GM19438 (cell line): ENCODE results near the gene TFCP2.
A peak's percentile ranks its signal among the peaks of the same experiment; 100 is the strongest.

ENCODE experiments used
- ATAC-seq: cut with Tn5 transposase; IDR thresholded peaks from one replicate; pipeline ENCODE4 v1.9.1; 2021; ENCODE audit warnings: low read depth; ENCODE audit not compliant: unreplicated experiment

Gene TFCP2

GRCh38 chr12:51198568-51199365 is 25.8 kb upstream of the TFCP2 start:
- no peak for ATAC-seq

DNA sequence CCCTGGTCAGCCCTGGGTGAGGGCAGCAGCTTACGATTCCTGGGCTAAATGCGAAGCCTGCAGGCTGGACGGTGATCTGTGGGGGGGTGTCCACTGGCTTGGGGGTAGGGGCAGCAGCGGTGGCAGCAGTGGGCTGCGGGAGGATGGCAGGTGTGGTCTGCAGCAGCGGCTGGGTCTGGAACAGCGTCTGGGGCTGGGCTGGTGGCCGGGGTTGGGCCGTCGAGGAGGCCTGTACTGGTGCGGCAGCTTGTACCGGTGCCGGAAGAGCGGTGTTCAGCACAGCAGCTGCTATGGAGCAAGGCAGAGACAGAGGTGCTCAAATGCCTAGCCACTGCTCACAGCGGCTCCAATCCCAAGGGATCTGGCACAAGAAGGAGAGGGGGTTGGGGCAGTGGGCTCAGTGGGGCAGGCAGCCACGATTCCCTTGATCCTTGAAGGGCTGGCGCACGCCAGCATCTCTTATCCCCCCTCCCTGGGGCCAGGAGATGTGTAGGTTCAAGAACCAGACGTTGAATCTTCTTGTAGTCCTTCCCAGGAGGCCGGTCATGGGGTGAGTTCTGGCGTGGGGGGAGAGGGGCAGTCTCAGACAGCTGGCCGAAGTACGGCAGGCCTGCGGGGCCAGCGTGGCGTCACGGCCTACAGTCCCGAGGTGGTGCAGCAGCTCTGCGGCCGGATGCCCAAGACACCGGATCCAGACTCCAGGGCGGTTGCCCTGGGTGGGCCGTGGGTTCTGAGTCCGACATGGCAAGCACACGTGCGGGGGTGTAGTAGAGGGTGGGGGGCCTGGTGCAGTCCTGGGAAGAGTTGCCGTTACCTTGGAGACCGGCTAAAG is 25.0 kb upstream of the TFCP2 start:
- no peak for ATAC-seq

- no peak for ATAC-seq
These were observed 23.6 kb upstream of the TFCP2 start for GRCh38 chr12:51196547-51196946.

- ATAC-seq: no peak
These were observed 22.9 kb upstream of the TFCP2 start for GRCh38 chr12:51195841-51196240.

DNA sequence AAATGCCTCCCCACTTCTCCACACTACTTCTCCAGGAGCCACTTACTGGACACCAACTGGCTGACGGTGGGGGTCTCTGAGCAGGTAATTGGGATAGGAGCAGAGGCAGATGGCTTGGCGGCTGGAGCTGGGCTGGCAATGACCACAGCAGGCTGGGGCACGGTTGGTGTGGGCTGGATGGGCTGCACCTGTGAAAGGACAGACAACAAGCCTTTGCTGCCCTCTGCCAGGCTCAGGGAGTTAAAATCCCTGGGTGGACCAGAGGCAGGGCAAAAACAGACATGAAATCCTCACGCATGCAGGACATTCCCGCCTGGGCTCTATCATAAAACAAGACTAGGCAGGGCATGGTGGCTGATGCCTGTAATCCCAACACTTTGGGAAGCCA is 19.3 kb upstream of the TFCP2 start:
- no peak for ATAC-seq

DNA sequence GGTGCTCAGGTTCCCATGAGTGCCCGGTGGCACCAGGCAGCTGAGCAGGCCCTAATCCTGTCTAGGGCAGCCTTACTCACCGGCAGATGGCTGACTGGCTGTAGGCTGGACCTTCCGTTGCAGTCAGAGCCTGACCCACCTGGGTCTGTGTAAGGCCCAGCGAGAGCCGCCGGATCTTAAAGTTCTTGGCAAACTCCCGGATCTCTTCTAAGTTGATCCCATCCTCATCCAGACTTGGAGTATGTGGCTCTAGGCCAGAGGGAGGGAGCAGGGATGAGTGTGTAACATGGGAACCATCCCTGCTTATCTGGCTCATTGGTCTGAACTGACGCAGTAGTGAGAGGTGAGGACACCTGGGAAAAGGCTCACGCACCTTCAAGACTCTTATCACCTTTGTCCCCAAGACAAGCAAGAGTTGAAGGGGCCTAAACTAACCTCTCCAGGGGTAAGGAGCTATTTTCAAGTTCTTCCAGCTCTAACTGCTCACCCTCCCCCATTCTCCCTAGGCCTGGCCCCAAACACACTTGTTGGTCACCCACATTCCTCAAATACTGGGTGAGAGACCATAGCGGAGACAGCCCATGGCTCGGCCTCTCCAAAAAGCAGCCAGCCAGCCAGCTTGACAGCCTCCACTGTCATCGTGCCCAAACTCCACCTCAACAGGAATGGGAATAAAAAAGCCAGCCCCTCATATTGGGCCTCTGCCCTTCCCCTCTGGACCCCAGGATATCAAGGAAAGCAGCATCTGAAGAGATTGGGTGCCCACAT is 18.8 kb upstream of the TFCP2 start:
- no peak for ATAC-seq

GRCh38 chr12:51190820-51191219 is 17.9 kb upstream of the TFCP2 start:
- no peak for ATAC-seq

GRCh38 chr12:51189790-51190355 is 16.9 kb upstream of the TFCP2 start:
- ATAC-seq: no peak

DNA sequence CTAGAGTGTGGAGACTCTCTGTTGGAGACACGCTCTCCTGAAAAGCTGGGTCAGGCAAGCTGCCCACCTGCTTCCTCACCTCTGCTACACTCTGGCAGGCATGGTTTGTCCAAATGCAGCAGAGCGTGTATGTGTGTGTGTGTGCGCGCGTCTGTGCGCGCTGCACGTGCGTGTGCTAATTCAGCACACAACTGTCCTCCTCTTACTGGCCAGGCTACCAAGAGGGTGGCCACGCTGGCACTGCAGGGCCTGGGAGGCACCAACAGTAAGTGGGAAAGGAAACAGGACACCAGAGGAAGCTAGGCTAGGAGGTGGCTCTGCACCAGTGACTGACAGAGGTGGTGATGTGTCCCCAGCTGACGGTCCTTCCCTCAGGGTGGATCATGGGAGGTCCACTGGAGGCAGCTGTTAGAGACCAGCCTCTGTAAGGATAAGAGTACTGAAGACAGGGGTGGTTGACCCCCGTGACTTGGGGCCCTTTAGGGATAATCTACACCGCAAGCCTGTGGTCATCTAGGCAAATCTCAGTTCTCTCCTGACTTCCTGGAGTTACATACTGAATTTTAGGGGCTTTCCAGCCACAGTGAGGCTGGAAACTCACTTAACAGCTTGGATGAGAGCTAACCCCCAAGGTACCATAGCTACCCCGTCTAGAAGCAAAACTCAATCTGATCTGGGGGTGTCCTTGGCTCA is 15.6 kb upstream of the TFCP2 start:
- peak; percentile 59 for ATAC-seq

- no peak for ATAC-seq
These were observed 14.5 kb upstream of the TFCP2 start for GRCh38 chr12:51187370-51187987.

- ATAC-seq: no peak
These were observed 13.6 kb upstream of the TFCP2 start for GRCh38 chr12:51186465-51187085.

DNA sequence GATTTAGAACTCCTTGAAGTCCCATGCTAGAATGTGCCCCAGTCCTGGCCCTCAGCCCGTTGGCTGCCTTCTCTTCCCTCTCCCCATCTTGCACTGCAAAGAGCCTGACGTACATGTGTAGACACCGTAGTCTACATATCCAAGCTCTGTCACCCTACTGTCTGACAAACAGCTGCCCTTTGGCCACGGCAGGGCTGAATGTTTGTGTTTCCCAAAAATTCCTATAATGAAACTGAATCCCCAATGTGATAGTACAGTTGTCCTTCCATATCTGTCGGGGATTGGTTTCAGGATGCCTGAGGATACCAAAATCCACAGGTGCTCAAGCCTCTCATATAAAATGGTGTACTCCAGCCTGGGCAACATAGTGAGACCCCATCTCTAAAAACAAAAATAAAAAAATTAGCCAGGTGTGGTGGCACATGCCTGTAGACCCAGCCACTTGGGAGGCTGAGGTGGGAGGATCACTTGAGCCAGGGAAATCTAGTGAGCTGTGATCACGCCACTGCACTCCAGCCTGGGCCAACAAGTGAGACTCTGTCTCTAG is 12.3 kb upstream of the TFCP2 start:
- ATAC-seq: no peak

DNA sequence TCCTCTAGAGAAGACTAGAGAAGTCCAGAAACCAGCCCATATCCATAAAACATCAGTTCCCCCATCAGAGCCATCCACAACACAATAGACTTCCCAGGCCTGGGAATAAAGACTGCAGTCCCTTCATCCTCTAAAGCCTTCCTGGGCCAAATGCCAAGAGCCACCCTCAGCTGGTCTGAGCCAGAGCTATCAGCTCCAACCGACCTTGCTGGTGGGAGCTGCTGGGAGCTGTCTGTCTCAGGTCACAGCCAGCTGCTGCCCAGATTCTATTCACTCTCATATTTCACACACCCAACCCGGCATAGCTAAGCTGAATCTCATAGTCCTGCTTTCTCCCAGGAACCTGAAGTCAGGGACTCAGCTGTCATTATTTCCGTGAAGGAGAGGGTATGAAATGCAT is 10.9 kb upstream of the TFCP2 start:
- no peak for ATAC-seq

DNA sequence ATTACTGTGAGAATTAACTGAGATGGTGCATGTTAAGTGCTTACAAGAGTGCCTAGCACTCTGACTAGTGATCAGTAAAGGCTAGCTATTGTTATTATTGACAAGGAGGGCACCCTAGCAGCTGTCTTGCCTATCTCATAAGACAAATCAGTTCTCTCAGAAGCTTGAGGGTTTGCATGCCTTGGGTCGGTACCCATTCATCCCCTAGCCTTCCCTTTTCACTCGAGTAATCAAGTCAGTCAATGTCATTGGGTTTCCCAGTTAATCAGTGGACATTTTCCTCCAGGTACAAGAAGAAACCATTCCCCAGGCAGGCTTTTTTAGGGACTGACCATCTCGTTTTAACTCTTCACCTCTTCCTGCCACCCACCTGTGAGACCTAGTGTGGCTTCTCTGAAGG is 10.4 kb upstream of the TFCP2 start:
- ATAC-seq: no peak

DNA sequence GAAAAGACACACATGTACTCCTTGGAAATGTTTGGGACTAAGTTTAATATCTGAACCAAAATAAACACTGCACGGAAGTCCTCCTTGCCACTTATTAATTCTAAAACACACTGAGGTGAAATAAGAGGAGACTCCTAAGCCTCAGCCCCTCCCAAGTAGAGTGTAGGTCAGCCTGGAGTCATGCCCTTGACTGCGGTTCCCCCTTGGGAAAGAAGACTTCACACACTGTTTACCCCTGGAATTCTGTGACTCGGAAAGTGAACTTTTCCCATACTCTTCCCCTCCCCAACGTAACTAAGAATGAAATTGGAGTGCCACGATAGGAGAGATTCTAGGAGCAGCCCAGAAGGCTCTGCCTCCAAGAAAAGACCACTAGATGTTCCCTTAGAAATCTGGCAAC is 8.6 kb upstream of the TFCP2 start:
- ATAC-seq: no peak

DNA sequence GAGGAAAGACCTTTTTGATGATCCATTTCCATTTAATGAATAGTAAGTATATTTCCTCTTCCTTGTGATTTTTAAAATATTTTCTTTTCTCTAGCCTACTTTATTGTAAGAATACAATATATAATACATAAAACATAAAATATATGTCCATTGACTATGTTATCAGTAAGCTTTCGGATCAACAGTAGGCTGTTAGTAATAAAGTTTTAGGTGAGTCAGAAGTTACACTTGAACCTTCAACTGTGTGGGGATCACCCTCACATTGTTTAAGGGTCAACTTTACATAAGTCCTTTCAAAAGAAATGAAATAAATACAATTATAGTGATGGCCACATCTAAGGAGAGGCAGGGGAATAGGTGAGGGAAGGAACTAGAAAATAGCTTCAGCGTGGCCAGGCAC is 5.0 kb upstream of the TFCP2 start:
- ATAC-seq: no peak

DNA sequence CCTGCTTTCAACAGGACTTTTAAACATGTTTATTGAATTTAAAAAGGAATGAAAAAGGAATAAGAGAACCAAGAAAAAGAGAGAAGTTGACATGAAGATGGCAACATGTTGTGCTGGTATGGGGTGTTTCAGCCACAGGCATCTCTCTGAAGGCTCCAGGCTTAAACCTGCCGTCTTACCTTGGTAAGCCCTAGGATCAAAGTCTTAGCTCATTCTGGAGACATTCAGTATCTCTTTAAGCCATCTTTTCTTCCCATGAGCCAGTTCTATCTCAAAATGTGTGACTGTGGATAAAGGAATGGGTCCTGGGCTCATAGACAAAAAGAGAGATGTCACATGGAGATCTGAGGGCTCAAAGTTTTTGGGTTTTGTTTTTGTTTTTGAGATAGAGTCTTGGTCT is 1.6 kb upstream of the TFCP2 start:
- no peak for ATAC-seq

DNA sequence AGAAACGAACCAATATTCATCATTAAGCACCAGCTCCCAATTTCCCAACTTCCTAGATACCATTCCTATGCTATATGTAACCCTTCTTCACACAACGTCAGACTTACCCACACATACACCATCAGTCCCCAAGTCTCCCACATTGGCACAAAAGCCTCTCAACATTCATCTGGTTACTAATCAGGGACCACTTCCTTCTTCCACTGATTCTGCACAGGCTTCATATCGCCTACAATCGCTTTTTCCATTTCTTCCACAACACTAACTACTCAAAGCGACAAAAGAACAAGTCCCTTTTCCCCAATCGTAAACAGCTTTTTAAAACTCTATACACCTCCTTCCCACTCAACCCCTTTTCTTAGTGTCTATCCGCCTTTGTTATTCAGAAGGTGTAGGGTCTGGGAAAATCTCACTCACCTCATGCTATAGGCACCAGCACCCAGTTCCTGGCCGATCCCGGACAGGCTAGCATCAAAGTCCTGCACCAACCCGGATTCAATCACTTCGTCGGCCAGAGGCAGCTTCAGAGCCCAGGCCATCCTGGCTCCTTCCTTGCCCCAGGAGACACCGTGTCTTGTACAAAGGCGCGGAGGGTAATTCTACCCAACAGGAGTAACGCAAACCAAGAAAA is 936 bp downstream of the TFCP2 start:
- ATAC-seq: peak; percentile 18

GRCh38 chr12:51163795-51164194 is 9.1 kb downstream of the TFCP2 start:
- ATAC-seq: no peak
